Non-pigmented ciliary epithelial cell (primary cell): Measurements from ENCODE around the gene GBP5.
"Not testable (repeated sequence)": the region's sequence is repeated elsewhere in the genome, so short reads cannot be mapped to it uniquely, and the experiment has no call there.

Experiments used
- DNase-seq: peaks from one replicate; pipeline ENCODE4 v3.0.0-alpha.2; 2010; ENCODE audit warnings: low read depth

The GBP5 gene

GRCh38 chr1:89280766-89281165 is 8.1 kb upstream of the GBP5 start:
- DNase-seq: no peak

DNA sequence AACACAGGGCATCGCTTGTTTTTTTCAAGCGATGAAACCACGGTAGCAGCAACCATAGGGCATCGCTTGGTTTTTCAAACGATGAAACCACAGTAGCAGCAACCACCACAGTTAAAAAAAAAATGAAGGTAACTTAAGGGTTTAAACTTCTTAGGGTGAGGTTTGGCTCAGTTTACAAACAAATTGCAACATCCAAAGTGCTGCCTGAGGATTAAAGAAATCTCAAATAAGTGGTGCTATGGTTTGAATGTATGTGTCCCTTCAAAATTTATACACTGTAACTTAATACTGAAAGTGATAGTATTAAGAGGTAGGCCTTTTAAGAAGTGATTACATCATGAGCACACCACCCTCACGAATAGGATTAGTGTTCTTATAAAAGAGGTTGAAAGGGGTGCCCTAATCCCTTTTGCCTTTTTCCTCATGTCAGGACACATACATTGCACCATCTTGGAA is 6.4 kb upstream of the GBP5 start:
- DNase-seq: no peak

DNA sequence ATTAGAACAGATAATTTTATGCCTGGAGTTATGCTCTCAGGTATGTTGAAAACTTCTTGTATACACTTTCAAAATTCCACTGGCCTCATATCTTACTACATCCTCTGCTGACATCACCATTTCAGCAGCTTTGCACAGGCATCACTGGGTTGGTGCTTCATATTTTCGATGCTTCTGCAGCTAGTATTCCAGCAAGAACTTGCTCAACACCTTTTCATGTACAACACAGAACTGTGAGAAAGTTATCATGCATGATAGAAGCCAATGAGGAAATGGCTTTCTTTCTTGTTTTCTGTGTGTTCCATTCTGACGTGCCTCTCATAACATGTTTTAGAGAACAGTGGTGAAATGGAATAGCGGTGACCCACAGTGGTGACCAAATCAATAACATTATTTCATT is 5.1 kb upstream of the GBP5 start:
- DNase-seq: no peak

DNA sequence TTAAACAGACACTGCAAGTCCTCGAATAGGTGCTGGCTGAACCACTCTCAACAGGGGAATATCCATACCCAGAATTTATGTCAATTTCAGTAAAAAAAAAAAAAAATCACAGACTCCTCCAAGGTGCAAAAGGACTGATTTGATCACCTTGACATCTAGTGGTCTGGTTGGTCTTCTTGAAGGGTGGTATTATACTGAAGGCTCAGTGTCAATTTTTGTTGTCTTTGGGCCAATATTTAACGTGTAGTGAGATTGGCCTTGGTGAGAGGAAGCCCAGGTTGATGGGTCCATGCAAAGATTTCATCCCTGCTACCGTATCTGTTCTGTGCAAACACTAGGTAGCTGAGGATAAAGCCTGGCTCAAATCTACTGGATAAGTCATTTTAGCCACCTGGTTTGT is 4.0 kb upstream of the GBP5 start:
- no peak for DNase-seq

DNA sequence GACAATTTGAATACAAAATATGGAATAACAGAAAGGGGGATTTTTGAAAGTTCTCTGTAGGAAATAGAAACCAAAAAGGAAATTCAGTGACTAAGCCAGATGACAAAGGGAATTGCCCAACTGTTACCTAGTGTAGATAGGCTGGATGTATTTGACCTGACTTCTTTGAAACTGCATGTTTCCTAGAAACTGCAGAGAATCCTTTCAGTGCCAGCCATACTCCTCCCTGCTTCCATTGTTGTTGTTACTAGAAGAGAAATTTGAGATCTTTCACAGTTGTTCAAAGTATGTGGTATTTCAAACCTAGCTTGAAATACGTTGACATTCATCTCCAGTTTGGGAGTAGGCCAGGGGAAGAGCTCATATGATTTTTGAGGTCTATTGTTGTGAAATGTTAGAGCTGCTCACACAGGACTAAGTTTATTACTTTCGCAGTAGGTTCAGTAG is 1.8 kb upstream of the GBP5 start:
- peak; percentile 20 for DNase-seq

DNA sequence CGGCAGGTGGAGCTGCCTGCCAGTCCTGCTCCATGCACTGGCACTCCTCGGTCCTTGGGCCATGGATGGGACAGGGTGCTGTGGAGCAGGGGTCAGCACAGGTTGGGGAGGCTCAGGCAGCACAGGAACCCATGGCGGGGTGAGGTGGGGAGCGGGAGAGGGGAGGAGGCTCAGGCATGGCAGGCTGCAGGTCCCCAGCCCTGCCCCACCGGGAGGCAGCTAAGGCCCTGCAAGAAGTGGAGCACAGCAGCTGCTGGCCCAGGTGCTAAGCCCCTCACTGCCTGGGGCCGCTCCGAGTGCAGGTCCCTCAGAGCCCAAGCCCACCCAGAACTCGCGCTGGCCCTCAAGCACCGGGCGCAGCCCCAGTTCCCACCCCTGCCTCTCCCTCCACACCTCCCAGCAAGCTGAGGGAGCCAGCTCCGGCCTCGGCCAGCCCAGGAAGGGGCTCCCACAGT is 691 bp upstream of the GBP5 start:
- no peak for DNase-seq

- DNase-seq: no peak
Measured at GRCh38 chr1:89271341-89272015, 1.2 kb downstream of the GBP5 start.

- DNase-seq: no peak
Measured at GRCh38 chr1:89270423-89270822, 2.2 kb downstream of the GBP5 start.

DNA sequence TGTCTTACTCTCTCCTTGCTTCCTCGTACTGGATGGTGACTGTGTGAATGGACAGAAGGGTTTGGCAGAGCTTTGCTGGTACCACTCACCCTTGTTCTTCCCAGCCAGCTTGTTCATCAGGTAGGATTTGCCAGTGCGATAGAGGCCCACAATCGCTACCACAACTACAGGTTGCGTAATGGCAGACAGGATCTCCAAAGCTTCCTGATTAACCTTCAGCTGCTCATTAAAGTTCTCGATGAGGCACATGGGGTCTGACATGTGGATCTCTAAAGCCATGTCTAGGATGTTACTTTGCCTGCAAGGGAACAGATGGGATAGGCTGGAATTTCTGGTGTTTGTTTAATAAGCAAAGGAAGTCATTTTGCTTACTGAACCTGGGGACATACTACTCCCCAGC is 3.4 kb downstream of the GBP5 start:
- no peak for DNase-seq

DNA sequence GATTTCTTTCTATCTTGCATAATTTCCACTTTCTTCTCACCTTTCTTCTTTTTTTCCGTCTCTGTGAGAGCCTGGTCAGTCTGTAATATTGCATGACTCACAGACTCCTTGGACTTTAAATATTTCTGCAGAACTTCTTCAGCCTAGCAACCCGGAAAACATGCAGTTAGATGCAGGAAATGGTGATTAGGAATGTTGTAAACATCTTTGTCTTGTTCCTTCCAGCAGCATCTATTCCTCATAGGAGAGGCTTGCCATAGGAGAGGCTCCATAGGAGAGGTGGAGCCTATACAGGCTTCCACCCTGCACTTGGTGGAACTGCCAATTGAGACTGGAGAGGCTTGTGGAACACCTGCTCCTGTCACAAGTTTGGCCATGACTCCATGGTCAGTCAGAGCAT is 10.0 kb downstream of the GBP5 start:
- DNase-seq: peak; percentile 28

DNA sequence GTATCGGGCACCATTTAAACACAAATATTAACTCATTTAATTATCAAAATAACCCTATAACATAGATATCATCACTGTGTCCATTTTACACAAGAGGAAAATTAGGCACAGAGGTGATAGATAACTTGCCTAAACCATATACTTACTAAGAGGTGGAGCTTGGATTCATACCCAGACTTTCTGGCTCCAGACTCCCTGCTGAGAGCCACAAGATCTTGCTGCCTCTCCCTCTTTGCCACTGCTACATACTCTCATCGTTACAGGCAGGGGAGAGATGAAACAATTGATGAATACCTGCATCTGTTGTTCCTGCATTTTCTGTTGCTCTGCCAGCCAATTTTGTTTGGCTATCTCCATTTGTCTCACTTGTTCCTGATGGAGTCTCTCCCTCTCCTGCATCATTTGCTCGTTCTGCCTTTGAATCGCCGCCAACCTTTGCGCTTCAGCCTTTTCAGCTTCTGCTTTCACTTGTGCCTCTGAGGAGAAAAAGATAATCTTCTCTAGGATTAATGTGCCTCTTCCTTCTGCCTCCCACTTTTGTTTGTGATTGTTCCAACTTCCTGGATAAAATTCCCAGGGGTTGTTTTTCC is 10.6 kb downstream of the GBP5 start:
- no peak for DNase-seq

DNA sequence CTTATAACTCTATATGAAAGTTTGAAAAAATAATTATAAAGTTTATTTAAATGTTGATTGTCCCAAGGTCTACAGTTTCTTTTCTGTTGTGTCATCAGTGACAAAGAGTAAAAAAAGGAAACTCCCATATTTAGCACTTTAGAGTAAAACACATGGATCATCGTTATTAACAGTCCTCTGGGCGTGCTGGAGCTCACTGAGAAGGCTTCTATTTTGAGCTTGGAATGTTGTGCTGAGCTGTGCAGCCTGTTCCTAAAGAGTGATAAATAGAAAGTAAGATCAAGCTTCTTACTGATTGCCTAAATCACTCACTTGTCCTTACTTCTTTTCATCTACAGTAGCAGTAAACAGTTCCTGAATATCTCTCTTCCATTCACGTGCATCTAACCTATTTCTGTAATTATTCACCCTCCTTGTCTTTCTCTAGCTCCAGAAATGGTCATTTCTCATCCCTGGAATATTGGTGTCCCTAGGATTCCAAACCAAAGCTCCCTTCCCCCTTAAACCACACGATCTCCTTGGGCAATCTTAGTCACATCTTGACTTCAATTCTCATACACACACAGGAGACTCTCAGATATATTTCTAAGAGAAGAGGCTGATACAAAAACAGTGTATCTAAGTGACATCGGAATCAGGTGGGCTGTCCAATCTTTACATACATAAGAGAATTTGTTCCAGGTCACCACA is 11.9 kb downstream of the GBP5 start:
- no peak for DNase-seq

GRCh38 chr1:89260042-89260441 is 12.6 kb downstream of the GBP5 start:
- no peak for DNase-seq

GRCh38 chr1:89259283-89259971 is 13.2 kb downstream of the GBP5 start:
- DNase-seq: no peak

- no peak for DNase-seq
Measured at GRCh38 chr1:89257041-89257440, 15.6 kb downstream of the GBP5 start.

- DNase-seq: not testable (repeated sequence)
Measured at GRCh38 chr1:89255581-89255980, 17.1 kb downstream of the GBP5 start.

GRCh38 chr1:89254658-89255287 is 17.9 kb downstream of the GBP5 start:
- DNase-seq: no peak

DNA sequence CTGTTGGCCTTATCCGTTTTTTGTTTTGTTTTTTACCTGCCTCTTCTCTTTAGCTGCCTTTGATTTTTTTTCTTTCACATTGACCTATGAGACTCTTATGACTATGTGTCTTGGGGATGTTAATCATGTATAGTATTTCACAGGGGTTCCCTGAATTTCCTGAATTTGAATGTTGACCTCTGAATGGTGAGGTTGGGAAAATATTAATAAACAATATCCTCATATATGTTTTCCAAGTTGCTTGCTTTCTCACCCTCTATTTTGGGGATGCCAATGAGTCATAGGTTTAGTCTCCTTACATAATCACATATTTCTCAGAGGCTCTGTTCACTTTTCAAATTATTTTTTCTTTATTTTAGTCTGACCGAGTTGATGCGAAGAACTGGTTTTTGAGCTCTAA is 29.6 kb downstream of the GBP5 start:
- DNase-seq: no peak
